ENCODE data around the gene EVI5L.

Gene EVI5L

DNA sequence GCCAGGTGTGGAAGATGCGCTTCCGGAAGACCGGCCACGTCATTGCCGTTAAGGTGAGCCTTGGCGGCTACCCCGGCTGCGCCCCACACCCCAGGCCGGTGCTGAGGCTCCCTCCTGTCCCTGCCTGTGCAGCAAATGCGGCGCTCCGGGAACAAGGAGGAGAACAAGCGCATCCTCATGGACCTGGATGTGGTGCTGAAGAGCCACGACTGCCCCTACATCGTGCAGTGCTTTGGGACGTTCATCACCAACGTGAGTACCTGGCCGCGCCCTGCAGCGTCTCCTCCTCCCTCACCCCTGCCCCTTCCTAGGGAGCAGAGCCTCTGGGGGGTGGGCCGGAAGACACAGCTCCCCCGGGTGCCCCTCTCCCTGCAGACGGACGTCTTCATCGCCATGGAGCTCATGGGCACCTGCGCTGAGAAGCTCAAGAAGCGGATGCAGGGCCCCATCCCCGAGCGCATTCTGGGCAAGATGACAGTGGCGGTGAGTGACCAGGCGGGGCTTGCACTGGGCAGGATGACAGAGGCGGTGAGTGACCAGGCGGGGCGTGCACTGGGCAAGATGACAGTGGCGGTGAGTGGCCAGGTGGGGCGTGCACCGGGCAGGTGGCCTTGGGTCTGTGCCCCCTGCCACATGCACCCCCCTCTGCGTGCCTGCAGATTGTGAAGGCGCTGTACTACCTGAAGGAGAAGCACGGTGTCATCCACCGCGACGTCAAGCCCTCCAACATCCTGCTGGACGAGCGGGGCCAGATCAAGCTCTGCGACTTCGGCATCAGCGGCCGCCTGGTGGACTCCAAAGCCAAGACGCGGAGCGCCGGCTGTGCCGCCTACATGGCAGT, 80.5 kb downstream of the EVI5L start:
- no peak for DNase-seq (ENCODE audit: low read depth in 1 of 2, low spot score in 1 of 2)

DNA sequence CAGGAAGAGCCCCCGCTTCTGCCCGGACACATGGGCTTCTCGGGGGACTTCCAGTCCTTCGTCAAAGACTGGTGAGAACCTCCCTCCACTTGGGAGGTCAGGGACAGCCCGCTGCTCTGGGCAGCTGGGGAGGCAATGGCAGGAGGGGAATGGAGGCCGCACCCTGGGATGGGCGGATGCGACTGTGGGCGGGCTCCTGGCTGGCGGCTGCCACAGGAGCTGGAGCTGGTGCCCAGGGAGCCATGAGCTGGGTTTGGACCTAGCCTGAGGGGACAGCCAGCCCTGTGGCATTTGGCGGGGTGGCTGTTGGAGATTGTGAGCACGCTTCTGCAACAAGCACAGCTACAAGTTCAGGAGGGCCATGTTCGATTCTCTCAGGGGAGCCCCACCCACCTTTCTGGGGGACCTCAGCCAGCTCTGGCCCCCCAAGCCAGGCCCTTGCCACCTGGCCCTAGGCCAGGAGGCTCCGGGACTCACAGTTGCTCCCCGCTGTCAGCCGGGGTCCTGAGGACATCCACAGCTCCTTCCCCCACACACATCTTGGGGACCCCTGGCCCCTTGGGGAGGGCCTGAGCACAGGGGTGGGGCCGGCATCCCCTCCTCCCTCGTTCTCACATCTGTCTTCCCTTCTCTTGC, 81.6 kb downstream of the EVI5L start:
- DNase-seq (ENCODE audit: low read depth in 1 of 2, low spot score in 1 of 2) = no peak

DNA sequence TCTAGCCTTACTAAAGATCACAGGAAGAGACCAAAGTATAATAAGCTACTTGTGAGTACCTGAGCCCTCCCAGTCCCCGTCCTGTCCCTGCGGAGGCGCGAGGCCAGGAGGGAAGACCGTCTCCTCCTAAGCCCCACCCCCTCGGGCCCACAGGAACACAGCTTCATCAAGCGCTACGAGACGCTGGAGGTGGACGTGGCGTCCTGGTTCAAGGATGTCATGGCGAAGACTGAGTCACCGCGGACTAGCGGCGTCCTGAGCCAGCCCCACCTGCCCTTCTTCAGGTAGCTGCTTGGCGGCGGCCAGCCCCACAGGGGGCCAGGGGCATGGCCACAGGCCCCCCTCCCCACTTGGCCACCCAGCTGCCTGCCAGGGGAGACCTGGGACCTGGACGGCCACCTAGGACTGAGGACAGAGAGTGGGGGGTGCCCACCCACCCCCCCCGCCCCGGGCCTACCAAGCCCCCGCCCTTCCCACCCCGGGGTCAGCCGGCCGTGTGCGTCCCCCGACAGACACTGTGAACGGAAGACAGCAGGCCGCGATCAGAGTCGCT, 82.2 kb downstream of the EVI5L start:
- no peak for DNase-seq (ENCODE audit: low read depth in 1 of 2, low spot score in 1 of 2)

DNA sequence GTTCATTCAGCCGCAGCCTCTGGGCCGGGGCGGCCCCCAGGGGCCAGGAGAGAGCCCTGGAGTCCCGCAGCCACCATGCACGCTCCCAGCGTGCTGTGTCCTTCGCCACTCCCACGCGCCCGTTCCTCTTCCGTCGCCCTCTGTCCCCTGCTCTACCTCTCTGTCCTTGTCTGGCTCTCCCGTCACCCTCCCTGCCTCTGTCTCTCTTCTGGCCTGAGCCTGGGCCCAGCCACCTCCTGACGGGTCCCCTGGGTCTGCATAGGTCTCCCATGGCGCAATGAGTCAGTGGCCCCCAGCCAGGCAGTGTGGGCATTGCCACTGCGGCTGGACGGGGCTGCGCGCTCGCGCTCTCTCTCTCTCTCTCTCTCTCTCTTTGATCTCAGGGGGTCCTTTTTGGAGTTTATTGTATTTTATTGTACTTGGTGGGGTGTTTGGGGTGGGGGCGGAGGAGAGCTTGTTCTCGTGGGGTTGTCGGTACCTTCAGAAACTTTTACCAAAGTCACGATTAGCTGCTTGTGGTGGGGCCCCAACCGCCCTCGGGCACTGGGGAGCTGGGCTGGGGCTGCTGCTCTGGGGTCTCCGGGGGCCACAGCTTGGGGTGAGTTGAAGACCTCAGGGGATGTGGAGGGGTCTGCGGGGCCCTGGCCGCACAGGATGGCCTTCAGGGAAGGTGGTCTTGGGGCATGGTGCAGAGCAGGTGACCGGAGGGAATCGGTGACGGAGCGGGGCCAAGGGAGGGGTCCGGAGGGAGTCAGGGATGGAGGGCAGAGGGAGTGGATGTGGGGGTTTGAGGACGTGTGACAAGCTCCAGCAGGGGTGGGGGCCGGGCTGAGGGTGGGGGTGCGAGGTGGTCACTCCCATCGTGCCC, 82.9 kb downstream of the EVI5L start:
- DNase-seq (ENCODE audit: low read depth in 1 of 2, low spot score in 1 of 2) = no peak

DNA sequence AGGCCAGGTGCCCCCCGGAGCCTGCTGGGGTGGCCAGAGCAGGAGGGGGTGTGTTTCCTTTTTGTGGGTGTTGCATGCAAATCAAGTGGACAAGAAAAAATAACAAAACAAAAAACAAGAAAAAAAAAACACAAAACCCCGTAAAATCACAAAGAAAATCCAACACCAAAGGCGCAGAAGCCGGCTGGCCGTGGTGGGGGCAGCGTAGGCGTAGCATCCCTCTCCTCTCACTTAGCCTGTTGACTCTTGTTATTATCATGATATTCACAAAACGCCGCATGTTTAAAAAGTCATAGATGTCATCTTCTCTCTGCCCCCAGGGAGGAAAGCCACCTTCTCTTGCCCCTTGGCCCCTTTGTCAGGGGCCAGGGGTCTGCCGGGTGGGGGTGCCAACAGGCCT, 83.6 kb downstream of the EVI5L start:
- DNase-seq (ENCODE audit: low read depth in 1 of 2, low spot score in 1 of 2) = no peak

DNA sequence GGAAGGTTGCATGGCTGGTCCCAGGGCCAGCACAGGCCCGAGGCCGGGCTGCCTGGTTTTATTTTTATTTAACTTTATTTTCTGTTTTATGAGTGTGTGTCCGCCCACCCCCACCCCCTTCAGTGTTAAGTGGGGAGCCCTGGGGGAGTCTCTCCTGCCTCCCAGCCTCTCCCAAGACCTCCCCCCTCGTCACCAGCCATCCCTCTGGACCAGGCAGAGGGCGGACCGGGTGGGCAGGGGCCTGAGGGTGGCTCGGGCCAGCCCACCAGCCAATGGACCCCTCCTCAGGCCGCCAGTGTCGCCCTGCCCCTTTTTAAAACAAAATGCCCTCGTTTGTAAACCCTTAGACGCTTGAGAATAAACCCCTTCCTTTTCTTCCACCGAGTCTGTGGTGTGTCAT, 84.1 kb downstream of the EVI5L start:
- DNase-seq (ENCODE audit: low read depth in 1 of 2, low spot score in 1 of 2) = no peak

Data from activated T-helper 1 cell treated with anti-CD3 and anti-CD28 coated beads, Interleukin-2, amount 50 U/mL, for 16 hours (primary cell).